ENCODE results near the gene PRKAR2B.
"Not testable (repeated sequence)": the region's sequence is repeated elsewhere in the genome, so short reads cannot be mapped to it uniquely, and the experiment has no call there.

Gene PRKAR2B

DNA sequence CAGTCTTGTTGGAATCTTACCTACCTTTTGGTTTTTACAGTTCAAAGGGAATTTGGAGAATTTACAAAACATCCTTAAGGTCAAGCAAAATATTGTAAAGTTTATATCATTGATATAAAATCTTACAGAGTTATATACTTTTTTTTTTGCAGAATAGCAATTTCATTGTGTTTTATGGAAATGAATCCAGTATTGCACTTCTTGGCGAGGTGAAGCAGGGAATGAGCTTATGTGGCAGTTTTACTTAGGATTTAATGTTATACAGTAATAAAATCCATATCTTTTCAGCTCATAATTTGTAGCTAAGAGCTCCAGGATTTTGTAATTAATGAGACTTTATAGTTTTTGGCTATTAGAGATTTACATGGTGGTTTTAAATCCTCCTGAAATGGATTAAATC, 5.0 kb downstream of the PRKAR2B start:
- no peak for DNase-seq

DNA sequence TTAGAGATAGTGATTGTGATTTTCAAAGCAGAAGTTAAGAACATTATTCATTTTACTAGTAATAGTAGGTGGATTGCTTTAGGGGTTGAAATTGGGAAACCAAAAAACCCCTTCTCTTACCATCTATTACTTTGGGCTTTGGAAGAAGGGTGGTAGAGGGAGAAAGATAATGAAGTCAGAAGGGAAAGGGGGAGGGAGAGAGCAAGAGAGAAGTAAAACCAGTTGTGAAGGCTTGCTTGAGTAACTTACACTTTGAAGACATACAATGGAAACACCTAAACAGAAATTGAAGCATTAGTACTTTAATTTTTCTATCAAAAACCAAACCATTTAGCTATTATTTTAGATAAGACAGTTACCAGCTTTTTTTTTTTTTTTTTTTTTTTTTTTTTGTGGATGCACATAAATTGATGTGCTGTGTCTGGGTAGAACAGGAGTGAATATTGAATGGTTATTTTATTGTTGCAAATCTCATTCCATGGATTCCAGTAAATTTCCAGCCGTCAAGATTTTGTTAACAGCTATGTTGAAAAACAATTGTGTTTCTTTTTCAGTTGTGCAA, 5.5 kb downstream of the PRKAR2B start:
- DNase-seq = no peak

DNA sequence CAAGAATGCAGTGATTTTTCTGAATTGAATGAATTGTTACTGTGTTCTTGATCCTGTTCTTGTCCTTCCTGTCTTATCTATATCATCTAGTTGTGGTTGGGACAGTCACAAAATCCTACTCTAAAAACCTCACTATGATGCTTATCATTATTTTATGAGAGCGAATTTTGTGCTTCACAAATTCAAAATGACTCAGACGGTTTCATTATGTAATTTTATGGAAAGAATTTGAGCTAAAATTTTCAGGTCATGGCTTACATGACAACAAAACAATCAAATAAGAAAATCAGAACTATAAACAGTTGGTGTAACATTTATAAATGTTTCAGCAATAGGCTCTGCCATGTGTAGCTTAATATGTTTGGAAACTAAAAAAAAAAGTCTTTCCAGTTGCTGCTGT, 6.9 kb downstream of the PRKAR2B start:
- no peak for DNase-seq

DNA sequence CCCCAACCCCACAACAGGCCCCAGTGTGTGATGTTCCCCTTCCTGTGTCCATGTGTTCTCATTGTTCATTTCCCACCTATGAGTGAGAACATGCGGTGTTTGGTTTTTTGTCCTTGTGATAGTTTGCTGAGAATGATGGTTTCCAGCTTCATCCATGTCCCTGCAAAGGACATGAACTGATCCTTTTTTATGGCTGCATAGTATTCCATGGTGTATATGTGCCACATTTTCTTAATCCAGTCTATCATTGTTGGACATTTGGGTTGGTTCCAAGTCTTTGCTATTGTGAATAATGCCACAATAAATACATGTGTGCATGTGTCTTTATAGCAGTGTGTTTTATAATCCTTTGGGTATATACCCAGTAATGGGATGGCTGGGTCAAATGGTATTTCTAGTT, 10.5 kb downstream of the PRKAR2B start:
- DNase-seq = not testable (repeated sequence)

DNA sequence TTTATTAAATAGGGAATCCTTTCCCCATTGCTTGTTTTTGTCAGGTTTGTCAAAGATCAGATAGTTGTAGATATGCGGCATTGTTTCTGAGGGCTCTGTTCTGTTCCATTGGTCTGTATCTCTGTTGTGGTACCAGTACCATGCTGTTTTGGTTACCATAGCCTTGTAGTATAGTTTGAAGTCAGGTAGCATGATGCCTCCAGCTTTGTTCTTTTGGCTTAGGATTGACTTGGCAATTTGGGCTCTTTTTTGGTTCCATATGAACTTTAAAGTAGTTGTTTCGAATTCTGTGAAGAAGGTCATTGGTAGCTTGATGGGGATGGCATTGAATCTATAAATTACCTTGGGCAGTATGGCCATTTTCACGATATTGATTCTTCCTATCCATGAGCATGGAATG, 11.6 kb downstream of the PRKAR2B start:
- not testable (repeated sequence) for DNase-seq

DNA sequence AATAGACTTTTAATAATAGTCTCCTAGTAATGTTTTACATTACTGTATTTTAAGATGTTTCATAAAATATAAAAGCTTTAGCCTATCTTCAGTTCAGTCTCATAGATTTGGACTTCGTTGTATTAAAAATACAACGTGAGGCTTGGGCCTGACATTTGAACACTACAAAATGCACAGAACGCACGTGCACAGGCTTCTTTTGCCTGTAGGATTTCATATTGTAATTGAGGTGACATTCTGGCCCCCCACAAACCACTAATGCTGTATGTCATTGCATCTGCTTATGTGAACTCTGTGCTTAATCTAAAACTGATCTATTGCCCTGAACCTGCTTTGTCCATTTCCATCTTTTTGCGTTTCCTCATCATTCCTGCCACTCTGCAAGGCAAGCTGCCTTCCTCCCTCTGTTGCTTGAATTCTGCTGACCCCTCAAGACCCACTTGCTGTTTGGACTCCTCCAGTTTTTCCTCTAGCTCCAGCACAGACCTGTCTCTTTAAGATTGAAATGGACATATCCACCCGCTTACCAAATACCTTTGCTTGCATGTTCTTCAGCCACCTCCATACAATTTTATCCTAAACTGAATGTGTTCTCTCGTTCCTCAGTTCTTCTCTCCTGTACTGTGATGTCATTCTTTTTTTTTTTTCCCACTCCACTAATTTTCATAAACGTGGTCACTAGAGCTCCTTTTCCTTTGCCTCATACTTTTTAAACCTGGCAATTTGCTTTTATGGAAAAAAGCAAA, 12.4 kb downstream of the PRKAR2B start:
- DNase-seq = no peak

DNA sequence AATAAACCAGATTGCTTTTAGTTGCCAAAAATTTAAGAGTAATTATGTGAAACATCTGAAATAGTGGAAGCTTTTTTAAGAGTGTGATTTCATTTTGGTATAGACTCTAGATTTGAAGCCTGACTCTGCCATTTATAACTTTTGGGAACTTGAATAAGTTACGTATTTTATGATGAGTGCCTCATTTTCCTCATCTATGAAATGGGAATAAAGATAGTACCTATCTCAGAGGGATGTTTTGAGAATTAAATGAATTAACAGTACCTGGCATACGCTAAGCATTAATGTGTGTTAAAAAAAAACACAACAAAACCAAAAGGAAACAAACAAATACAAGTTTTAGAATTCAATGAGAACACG, 12.9 kb downstream of the PRKAR2B start:
- no peak for DNase-seq

DNA sequence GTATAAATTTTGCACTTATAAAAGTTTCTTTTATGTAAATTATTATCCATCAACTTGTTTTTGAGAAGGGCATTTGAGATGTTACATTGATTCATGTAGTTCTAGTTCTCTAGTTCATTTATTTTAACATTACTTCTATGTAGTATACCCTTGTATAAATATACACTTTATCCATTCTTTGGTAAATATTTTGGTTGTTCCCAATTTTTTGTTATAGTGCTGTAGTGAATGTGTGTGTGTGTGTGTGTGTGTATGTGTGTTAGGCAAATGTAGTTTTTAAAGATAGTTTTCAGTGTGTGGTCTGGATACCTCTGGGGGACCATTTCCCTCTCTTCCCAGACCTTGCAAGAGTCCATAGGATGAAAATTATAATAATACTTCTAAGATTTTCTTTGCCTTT, 15.0 kb downstream of the PRKAR2B start:
- no peak for DNase-seq

DNA sequence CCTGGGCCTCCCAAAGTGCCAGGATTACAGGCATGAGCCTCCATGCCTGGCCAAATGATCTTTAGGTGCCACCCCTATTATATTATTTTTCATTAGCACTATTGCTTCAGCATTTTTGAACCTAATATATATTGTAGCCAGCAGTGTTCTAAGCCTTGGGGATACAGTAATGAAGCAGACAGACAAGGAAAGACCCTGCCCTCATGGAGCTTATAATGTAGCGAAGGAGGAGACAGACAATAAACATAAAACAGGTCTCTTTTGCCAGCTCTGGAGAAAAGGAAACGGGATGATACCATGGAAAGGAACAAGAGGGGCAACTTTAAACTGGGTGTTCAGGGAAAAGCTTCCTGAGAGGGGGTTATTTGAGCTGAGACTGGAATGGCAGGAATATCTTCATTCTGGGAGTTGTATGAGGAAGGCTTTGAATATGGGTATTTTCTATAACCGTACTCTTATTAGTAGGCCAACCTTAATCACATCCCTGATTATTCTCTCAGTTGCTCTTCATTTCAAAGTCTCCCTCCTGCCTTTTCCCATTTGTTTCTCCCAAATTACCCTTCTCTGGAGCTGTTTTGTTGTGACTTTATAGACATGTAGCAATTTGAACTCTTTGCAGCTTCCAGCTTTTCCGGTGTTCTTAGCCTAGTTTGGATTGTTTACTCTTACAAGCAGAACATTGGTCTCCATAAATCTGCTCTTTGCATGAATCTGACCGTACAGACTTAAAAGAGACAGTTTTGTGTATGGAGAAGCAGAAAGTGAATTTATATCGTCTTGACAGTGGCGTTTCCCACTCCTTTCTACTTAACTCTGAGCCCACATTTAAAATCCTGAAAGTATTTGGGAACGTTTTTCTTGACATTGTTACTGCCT, 19.0 kb downstream of the PRKAR2B start:
- no peak for DNase-seq

DNA sequence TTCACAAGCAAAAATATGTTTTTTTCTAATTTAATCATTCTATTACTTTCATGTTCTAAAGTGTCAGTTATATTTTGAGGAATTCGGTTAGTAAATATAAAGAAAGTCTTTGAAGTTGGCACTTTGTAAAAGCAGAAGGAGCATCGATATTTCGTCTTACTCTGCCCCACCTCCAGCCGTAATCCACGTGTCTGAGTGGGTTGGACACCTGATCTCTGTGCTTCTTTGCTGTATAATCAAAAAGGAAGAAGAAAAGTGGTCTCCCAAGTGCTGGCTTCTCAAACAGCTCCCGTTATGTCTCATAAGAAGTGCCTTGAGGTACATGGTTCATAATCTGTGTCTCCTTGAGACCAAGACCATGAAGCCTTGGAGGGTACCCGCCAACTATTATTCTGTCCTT, 19.8 kb downstream of the PRKAR2B start:
- no peak for DNase-seq

DNA sequence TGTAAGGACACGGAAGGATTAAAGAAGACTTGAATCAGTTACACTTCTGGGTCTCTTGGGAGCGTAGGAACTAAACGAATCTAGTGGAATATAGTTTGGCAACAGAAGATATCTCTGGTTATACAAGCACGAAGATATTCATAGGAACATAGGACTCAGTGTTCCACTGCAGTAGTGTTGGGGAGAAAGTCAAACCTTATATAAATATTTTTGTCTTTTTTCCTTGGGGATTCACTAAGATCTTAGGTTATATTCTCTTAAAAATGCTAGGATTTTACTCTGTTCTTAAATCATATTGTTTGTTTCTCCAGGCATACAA, 21.4 kb downstream of the PRKAR2B start:
- DNase-seq = no peak

DNA sequence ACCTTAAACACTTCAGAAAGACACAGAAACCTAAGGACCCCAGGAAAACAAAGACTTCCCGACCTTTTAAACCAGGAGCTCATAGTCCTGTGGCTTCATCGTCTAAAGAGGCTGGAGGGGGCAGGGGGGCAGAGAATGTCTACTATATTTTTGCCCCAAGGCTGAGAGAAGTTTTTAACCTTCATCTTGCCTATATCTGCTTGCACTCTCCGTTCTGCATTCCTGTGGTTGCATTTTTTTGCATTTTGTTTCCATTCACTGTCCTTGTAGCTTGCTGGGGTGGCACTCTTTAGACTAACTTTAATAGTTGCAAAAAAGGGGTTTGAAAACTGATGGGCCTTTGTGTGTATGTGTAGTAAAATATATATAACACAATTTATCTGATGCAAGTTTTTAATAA, 23.7 kb downstream of the PRKAR2B start:
- no peak for DNase-seq

DNA sequence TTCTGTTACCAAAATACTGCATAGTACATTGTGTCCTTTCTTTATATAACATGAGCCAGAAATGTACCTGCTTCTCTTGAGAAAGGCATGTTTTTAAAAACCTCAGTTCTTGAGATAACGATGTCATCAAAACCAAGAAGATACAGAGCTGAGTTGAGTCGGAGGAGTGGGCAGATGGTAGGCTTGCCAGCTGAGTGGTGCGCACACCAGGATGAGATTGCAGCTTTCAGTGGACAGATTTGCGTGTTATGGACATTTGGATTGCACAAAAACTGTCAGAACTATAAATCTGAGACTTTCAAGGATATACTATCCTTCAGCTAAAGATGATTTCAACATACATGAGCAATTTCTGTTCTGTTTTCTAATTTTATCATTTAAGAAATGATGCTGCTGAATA, 25.0 kb downstream of the PRKAR2B start:
- DNase-seq = no peak

DNA sequence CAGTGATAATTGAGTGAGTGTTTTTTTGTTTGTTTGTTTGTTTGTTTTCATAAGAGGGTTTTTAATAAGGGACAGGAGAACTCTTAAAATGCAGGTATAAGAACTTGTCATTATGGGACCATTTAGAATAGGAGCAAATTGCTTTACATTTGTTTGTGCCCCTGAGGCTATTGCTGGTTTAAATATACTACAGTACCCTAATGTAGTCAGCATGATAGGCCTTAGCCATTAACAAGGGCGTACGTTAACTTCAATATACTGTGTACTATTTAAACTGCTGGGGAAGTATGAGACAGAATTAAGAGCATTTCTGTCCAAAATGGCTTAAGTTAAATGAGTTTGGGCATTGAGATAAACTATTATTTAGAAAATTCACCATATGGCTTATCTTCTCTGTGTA, 26.2 kb downstream of the PRKAR2B start:
- DNase-seq = no peak

DNA sequence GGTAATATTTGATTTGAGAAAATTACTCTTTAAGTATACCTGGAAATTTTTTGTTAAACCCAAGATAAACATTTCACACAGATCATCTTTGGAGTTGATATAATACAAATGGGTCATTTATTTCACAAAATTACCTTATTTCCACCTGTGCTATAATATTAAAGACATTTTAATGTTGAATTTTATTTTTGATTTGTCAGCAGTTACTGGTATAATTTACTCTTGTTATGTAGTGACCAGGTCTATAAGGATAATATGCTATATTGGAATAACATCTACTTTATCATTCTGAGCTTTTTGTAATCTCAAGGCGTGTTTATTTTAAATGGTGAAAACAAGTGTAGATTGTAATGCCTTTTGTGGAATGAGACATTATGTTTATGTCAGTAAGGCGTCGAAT, 26.6 kb downstream of the PRKAR2B start:
- no peak for DNase-seq

DNA sequence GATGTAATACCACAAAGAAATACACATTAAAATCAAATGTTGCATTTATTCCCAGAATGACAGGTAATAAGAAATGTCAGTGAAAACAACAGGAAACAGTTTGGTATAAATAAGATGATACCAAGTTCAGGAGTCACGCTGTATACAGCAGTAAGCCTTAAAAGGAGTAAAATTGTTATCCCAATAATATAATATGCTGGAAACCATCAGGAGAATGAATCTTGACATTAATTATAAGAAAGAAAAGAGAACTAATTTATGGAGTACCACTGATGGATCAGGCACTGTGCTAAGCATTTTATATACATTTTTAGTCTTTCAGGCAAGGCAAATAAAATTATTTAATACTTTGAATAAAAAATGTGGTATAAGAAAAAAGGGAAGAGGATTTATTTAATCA, 27.6 kb downstream of the PRKAR2B start:
- DNase-seq = no peak

DNA sequence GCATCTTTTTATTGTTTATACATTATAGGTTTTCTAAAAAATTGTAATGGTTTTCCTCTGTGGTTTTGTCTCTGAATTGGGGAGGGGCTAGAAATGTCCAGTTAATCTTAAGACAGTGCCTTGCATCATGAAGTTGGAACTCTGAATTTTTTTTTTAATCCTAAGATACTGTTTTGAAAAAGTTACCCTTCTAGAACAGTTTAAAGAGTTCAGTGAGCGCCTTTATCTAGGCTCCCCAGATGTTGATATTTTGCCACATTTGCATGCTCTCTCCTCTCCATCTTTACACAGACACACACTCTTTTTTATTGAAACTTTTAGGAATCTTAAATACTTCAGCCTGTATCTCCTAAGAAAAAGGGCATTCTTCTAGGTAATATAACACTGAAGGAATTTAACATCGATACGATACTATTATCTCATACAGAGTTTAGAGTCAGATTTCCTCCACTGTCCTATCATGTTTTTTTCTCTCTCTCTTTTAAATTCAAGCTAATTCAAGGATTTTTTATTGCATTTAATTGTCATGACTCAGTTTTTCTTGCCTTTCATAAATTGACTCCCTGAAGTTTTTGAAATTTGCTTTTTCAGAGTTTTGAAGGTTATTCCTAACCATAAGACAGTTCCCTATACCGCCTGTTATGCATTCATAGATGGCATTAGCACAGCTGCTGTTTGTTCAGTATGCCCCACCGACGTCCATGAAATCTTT, 31.5 kb downstream of the PRKAR2B start:
- no peak for DNase-seq

DNA sequence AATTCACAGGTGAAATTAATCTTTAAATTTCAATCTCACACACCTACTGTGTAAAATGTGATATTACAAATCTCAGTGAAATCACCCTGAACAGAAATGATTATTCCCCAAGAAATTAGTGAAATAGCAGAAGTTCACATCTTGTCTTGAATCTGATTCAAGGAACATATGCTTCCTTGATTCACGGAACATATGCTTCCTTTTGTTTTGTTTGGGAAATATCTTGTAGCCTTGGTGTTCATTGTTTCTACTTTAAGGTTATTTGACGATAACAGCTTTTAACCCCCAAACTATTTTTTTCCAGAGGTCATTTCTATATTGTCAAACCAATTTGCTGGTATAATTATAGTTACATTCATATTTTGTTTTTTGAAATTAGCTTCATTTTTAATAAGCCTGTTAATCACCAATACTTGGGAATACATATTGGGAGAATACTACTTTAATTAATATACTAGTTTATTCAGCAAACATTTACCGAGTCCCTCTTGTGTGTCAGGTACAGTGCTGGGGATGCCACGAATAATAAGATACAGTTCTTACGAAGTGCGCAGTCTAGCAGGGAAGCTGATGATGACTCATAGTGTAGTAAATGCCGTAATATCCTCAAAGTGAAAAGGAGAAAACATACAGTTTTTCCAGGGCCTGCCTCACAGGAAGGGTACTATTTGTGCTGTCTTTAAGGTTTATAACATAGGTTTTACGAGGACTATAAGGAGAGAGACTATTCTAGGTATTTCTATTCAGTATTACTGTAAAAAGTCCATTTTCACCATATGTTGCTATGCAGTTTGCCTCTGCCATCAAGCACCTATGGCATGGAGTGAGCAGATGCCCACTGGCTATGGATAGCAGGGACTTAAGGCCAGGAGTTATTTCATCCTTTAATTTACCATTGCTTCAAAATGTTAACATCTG, 32.5 kb downstream of the PRKAR2B start:
- DNase-seq = no peak

DNA sequence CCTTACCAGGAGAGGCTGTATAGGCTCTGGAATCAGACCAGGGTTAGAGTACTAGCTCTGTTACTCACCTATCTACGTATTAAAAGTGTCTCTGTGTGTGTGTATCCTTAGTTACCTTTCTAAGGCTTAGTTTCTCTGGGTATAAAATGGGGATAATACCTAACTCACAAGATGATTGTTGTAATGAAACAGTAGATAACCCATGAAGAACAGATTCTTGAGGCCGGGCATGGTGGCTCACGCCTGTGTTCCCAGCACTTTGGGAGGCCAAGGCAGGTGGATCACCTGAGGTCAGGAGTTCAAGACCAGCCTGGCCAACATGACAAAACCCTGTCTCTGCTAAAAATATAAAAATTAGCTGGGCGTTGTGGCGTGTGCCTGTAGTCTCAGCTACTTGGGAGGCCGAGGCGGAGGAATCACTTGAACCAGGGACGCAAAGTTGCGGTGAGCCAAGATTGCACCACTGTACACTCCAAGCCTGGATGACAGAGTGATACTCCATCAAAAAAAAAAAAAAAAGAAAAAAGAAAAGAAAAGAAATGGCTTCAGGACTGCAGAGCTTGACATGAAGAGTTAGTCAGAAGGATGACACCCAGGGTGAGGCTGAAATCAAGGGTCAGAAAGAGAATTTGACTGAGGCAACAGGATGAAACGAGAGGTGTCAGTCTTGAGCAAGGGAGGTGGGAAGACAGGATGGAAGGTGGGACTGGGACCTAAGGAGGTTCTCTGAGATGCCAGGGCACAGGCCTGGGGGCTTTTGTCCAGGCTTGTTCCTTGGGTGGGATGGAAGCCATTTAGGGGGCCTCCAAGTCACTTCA, 33.4 kb downstream of the PRKAR2B start:
- no peak for DNase-seq

DNA sequence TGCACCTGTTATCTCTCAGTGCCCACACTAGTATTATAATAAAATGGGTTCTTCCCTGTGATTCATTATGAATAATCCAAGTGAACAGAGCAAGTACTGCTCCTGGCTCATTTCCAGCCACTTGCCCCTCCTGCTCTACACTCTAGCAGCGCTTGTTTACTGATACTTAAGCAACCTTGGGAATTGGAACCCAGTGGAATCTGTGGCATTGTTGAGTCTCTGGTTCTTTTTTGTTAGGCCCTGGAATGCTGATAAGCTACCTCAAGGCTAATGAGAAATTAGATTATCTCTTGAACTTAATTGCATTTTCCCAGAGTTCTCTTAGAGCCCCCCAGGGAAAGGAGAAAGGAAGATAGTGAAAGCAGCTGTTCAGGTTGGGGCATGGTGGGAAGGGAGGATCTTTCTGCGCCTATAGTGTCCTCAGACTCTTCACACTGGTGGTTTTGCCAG, 34.0 kb downstream of the PRKAR2B start:
- DNase-seq = no peak

DNA sequence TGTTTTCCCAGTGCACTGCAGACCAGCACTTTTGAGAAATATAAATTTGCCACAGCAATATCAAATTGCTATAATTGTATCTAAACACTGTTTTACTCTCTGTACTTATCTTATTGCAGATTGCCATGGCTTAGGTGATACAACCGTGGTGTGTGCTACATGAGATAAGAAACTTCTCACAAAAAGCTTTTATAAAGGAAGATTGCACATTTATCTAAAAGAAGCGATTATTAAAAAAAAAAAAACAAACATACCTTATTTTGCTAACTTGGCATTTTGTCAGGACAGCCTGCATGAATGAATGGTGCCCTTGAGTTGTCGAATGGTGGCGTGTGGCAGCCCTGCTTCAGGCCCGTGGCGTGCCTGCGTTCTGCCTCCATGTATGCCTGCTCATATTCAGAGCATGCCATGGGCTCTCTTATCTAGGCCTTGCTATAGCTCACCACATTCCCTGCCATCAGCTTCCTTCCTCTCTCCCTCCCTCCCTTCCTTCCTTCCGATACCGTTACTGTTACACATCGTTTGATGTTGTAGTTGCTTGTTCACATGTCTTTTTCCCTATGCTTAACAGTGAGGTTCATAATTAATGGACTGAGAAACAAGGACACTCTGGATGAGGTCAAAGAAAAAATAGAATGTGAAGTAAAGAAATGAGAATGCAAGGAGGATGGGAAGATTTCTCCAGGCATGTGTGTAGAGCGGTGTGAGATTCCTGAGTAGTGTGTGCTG, 34.9 kb downstream of the PRKAR2B start:
- no peak for DNase-seq
